Measurements from ENCODE around the gene P2RX3.

P2RX3 gene

GRCh38 chr11:57343825-57344224 lies 5.7 kb downstream of the P2RX3 start:
- H3K27ac ChIP-seq (ENCODE audit: extremely low read depth, low read depth, low read length), result no peak overlapping the region
- ChIA-PET CTCF (interaction anchor here (0.6 to 1.8 kb wide), 8 partner anchors 75 to 1170 kb away, joined by 3 to 5 read pairs (median 4); no protein-coding TSS in a partner anchor), POLR2A (no interaction called here)
- TF ChIP-seq ZBTB44 (tag by site-specific recombination; IDR thresholded peaks at IDR 0.05) (peak; percentile 86), ZNF248 (tag by site-specific recombination; IDR thresholded peaks at IDR 0.05) (no peak), ZNF169 (tag by site-specific recombination; IDR thresholded peaks at IDR 0.05) (no peak), FEZF1 (tag by site-specific recombination; IDR thresholded peaks at IDR 0.05) (peak; percentile 45; the same call in 1 of the 2 replicates), ZBTB20 (tag by site-specific recombination; IDR thresholded peaks at IDR 0.05) (peak; percentile 83), SALL2 (tag by site-specific recombination; IDR thresholded peaks at IDR 0.05; ENCODE audit: borderline replicate concordance) (no peak)
- H3K36me3 ChIP-seq (ENCODE audit: control insufficient read depth in 2 of 2, insufficient read depth in 1 of 2, low read length in 2 of 2), result no peaks in the 10 kb centered on the region
- H3K9me3 ChIP-seq (ENCODE audit: control insufficient read depth, insufficient read depth, low read depth, low read length), result no peaks in the 10 kb centered on the region
- H3K4me1 ChIP-seq (ENCODE audit: control insufficient read depth, insufficient read depth, low read length), result no peaks in the 10 kb centered on the region
- no peak overlapping the region for H3K4me3 ChIP-seq (ENCODE audit: low read depth, low read length)

DNA sequence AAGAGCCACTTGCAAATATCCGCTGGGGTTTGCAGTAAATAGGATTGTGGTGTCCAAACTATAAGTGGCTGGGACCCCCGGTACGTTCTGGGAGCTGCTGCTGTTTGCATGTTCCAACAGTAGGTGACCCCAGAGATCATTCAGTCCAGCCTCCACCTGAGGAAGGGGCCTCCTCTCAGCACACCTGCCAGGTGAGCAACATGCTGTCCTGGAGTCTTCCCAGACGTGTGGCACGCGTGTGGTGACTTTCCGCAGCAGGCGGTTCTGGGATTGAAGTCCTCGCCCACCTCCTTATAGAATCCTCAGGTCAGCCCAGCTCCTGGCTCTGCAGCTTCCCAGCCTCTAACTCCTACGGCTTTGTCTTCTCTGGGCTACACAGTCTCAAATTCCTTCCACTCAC lies 6.7 kb downstream of the P2RX3 start:
- H3K4me1 ChIP-seq (ENCODE audit: control insufficient read depth, insufficient read depth, low read length), result no peaks in the 10 kb centered on the region
- no peaks in the 10 kb centered on the region for H3K9me3 ChIP-seq (ENCODE audit: control insufficient read depth, insufficient read depth, low read depth, low read length)
- ChIA-PET POLR2A (no interaction called here), CTCF (interaction anchor here (0.5 to 2.0 kb wide), 5 partner anchors 113 to 1179 kb away, joined by 3 to 16 read pairs (median 5); no protein-coding TSS in a partner anchor)
- no peak overlapping the region for H3K27ac ChIP-seq (ENCODE audit: extremely low read depth, low read depth, low read length)
- TF ChIP-seq ZNF140 (tag by site-specific recombination; IDR thresholded peaks at IDR 0.05) (no peak), ZSCAN30 (tag by site-specific recombination; IDR thresholded peaks at IDR 0.05) (no peak), PRDM1 (tag by site-specific recombination; IDR thresholded peaks at IDR 0.05) (no peak), ZNF776 (tag by site-specific recombination; IDR thresholded peaks at IDR 0.05; ENCODE audit: borderline replicate concordance) (no peak), ZNF157 (tag by site-specific recombination; IDR thresholded peaks at IDR 0.05) (no peak), ZNF518A (tag by site-specific recombination; conservative IDR thresholded peaks at IDR 0.05; ENCODE audit: low read depth) (no peak), ZNF660 (tag by site-specific recombination; IDR thresholded peaks at IDR 0.05) (no peak), ZFP37 (tag by site-specific recombination; IDR thresholded peaks at IDR 0.05) (no peak)
- no peaks in the 10 kb centered on the region for H3K36me3 ChIP-seq (ENCODE audit: control insufficient read depth in 2 of 2, insufficient read depth in 1 of 2, low read length in 2 of 2)
- H3K4me3 ChIP-seq (ENCODE audit: low read depth, low read length), result no peak overlapping the region

GRCh38 chr11:57345555-57346211 lies 7.5 kb downstream of the P2RX3 start:
- CTCF ChIA-PET, result interaction anchor here (0.5 to 2.0 kb wide), 23 partner anchors 9 to 1179 kb away, joined by 3 to 16 read pairs (median 4); no protein-coding TSS in a partner anchor
- H3K4me3 ChIP-seq (ENCODE audit: low read depth, low read length), result no peak overlapping the region
- H3K27ac ChIP-seq (ENCODE audit: extremely low read depth, low read depth, low read length), result no peak overlapping the region
- no peaks in the 10 kb centered on the region for H3K9me3 ChIP-seq (ENCODE audit: control insufficient read depth, insufficient read depth, low read depth, low read length)
- POLR2A ChIA-PET, result interaction anchor here (0.7 to 1.1 kb wide), 4 partner anchors 9 to 295 kb away, joined by 4 to 8 read pairs (median 6); partner anchors contain the start of gene SSRP1
- no peaks in the 10 kb centered on the region for H3K4me1 ChIP-seq (ENCODE audit: control insufficient read depth, insufficient read depth, low read length)
- H3K36me3 ChIP-seq (ENCODE audit: control insufficient read depth in 2 of 2, insufficient read depth in 1 of 2, low read length in 2 of 2), result no peaks in the 10 kb centered on the region
- TF ChIP-seq, protein P1, sequence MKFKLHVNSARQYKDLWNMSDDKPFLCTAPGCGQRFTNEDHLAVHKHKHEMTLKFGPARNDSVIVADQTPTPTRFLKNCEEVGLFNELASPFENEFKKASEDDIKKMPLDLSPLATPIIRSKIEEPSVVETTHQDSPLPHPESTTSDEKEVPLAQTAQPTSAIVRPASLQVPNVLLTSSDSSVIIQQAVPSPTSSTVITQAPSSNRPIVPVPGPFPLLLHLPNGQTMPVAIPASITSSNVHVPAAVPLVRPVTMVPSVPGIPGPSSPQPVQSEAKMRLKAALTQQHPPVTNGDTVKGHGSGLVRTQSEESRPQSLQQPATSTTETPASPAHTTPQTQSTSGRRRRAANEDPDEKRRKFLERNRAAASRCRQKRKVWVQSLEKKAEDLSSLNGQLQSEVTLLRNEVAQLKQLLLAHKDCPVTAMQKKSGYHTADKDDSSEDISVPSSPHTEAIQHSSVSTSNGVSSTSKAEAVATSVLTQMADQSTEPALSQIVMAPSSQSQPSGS (tag by site-specific recombination; IDR thresholded peaks at IDR 0.05; ENCODE audit: low read depth), result no peak
- no peak for TF ChIP-seq ZNF214 (tag by site-specific recombination; IDR thresholded peaks at IDR 0.05; ENCODE audit: borderline replicate concordance)
- TF ChIP-seq ZNF184 (tag by site-specific recombination; IDR thresholded peaks at IDR 0.05), result no peak
- TF ChIP-seq ZBTB21 (tag by site-specific recombination; IDR thresholded peaks at IDR 0.05), result no peak
- TF ChIP-seq ZFP3 (tag by site-specific recombination; IDR thresholded peaks at IDR 0.05; ENCODE audit: low read depth), result no peak
- TF ChIP-seq, protein P2, sequence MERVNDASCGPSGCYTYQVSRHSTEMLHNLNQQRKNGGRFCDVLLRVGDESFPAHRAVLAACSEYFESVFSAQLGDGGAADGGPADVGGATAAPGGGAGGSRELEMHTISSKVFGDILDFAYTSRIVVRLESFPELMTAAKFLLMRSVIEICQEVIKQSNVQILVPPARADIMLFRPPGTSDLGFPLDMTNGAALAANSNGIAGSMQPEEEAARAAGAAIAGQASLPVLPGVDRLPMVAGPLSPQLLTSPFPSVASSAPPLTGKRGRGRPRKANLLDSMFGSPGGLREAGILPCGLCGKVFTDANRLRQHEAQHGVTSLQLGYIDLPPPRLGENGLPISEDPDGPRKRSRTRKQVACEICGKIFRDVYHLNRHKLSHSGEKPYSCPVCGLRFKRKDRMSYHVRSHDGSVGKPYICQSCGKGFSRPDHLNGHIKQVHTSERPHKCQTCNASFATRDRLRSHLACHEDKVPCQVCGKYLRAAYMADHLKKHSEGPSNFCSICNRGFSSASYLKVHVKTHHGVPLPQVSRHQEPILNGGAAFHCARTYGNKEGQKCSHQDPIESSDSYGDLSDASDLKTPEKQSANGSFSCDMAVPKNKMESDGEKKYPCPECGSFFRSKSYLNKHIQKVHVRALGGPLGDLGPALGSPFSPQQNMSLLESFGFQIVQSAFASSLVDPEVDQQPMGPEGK (tag by site-specific recombination; IDR thresholded peaks at IDR 0.05), result 0 out of 2 replicates have a peak, but pooled peaks have one; percentile 28
- TF ChIP-seq ZNF530 (tag by site-specific recombination; IDR thresholded peaks at IDR 0.05; ENCODE audit: low read depth), result no peak
- no peak for TF ChIP-seq SALL2 (tag by site-specific recombination; IDR thresholded peaks at IDR 0.05; ENCODE audit: borderline replicate concordance)
